Calu3 (cell line): Measurements from ENCODE around the gene TMEM97. TPM values are rescaled to one million over a fixed set of nuclear protein-coding genes. Genes with fewer than 3 reads are reported as not detected.
"Not testable (repeated sequence)": the region's sequence is repeated elsewhere in the genome, so short reads cannot be mapped to it uniquely, and the experiment has no call there.

Experiments
- BruUV-seq: library from RNA; stranded (reverse); fragments of 400-500 nt; replicated peaks from 2 replicates; lab custom pipeline; 2021; lab: Mats Ljungman, UMichigan
- CTCF ChIA-PET: fragments of 300-600 bp; sonication (Branson Sonifier 250); formaldehyde crosslinking; loops from one replicate; lab custom pipeline; 2022; ENCODE audit warnings: antibody characterized with exemption; lab: Charles Lee
- DNase-seq: peaks from one replicate; pipeline ENCODE4 v3.0.0; 2022
- H3K27ac Mint-ChIP-seq: one replicate; pipeline ENCODE4 v1.8.0; 2022; ENCODE audit warnings: mixed read lengths; ENCODE audit not compliant: unreplicated experiment
- H3K27me3 Mint-ChIP-seq: one replicate; pipeline ENCODE4 v1.8.0; 2022; ENCODE audit warnings: mixed read lengths; ENCODE audit not compliant: unreplicated experiment
- H3K36me3 Mint-ChIP-seq: one replicate; pipeline ENCODE4 v1.8.0; 2022; ENCODE audit warnings: mild to moderate bottlenecking, moderate library complexity, mixed read lengths; ENCODE audit not compliant: insufficient read depth, unreplicated experiment
- H3K4me1 Mint-ChIP-seq: one replicate; pipeline ENCODE4 v1.8.0; 2022; ENCODE audit warnings: mild to moderate bottlenecking, low read depth, mixed read lengths; ENCODE audit not compliant: unreplicated experiment
- H3K4me3 Mint-ChIP-seq: one replicate; pipeline ENCODE4 v1.8.0; 2022; ENCODE audit warnings: mild to moderate bottlenecking, low read depth, moderate library complexity, mixed read lengths; ENCODE audit not compliant: unreplicated experiment
- H3K9me3 Mint-ChIP-seq: one replicate; pipeline ENCODE4 v1.8.0; 2022; ENCODE audit warnings: low read depth, mixed read lengths; ENCODE audit not compliant: unreplicated experiment
- intact Hi-C: fragments of 100-400 bp; cut with micrococcal nuclease; formaldehyde crosslinking; loops from one replicate; pipeline ENCODE4 v1.10.0; 2022; ENCODE audit not compliant: unreplicated experiment
- total RNA-seq: library from RNA; stranded (reverse); gene quantifications from 2 replicates; pipeline ENCODE4 v1.2.3, GENCODE V29; 2022
- TF ChIP-seq, protein P1 (sequence below): fragments of 200-600 bp; IDR thresholded peaks from one replicate; pipeline ENCODE4 v1.8.0; 2022; ENCODE audit warnings: antibody characterized with exemption; ENCODE audit not compliant: unreplicated experiment

The TMEM97 gene
- total RNA-seq, 1 experiment from 2014 or later, result 110 TPM

DNA sequence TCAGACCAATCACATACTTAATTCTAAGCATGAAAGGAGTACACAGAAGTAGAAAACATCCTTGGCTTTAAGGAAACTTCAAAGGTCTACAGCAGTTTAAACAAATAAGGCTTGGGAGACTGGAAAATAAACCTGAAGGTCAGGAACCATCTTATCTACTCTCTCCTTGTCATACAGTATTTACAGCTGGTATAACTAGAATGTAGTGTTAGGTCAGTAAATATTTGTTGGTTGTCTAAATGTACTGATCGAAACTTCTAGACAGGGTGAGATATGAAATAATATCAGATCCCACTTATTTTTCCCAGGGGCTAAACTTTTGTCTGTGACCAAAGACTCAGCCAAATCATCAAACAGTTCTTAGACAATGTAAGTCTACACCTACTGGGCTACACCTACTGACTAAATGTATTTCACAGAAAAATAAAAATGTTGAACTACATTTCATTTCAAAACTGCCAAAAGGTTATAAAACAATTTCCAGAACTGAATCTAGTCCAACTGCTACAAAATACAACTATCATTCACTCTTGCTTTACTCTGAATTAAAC lies 27.1 kb upstream of the TMEM97 start:
- Mint-ChIP-seq H3K9me3 (no peaks in the 10 kb centered on the region), H3K36me3 (no peaks in the 10 kb centered on the region), H3K4me1 (no peaks in the 10 kb centered on the region), H3K27me3 (no peaks in the 10 kb centered on the region), H3K27ac (no peak overlapping the region), H3K4me3 (no peak overlapping the region)
- BruUV-seq, result no TSS peak
- CTCF ChIA-PET, result no interaction called here
- intact Hi-C loops, result no loop called here
- DNase-seq, result no peak
- TF ChIP-seq, protein P1, sequence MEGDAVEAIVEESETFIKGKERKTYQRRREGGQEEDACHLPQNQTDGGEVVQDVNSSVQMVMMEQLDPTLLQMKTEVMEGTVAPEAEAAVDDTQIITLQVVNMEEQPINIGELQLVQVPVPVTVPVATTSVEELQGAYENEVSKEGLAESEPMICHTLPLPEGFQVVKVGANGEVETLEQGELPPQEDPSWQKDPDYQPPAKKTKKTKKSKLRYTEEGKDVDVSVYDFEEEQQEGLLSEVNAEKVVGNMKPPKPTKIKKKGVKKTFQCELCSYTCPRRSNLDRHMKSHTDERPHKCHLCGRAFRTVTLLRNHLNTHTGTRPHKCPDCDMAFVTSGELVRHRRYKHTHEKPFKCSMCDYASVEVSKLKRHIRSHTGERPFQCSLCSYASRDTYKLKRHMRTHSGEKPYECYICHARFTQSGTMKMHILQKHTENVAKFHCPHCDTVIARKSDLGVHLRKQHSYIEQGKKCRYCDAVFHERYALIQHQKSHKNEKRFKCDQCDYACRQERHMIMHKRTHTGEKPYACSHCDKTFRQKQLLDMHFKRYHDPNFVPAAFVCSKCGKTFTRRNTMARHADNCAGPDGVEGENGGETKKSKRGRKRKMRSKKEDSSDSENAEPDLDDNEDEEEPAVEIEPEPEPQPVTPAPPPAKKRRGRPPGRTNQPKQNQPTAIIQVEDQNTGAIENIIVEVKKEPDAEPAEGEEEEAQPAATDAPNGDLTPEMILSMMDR, result no peak

DNA sequence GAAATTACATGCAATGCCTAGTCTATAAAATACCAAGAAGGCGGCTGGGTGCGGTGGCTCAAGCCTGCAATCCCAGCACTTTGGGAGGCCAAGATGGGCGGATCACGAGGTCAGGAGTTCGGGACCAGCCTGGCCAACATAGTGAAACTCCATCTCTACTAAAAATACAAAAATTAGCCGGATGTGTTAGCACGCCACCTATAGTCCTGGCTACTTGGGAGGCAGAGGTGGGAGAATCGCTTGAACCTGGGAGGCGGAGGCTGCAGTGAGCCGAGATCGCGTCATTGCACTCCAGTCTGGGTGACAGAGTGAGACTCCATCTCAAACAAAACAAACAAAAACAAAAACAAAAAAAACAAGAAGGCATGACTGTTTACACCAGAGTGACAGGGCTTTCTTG lies 26.1 kb upstream of the TMEM97 start:
- BruUV-seq, H3K9me3 Mint-ChIP-seq, H3K27ac Mint-ChIP-seq, CTCF ChIA-PET, H3K36me3 Mint-ChIP-seq, intact Hi-C loops, H3K4me3 Mint-ChIP-seq, DNase-seq, H3K27me3 Mint-ChIP-seq, H3K4me1 Mint-ChIP-seq: not testable (repeated sequence)

DNA sequence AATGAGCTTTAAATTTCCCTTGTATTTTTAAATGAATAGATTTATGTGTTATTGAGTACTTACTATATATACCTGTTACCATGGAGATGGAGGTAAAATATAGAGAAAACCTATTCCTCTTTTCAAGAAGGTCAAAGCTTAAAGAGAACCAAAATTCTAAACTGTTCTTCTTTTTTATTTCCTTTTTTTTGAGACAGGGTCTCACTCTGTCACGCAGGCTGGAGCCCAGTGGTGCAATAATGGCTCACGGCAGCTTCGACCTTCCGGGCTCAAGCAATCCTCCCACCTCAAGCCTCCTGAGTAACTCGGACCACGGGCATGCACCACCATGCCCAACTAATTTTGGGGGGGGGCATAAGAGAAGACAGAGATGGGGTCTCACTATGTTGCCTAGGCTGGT lies 25.0 kb upstream of the TMEM97 start:
- H3K36me3 Mint-ChIP-seq, result no peaks in the 10 kb centered on the region
- no peaks in the 10 kb centered on the region for H3K4me1 Mint-ChIP-seq
- intact Hi-C loops, result no loop called here
- BruUV-seq, result no TSS peak
- H3K27ac Mint-ChIP-seq, result no peak overlapping the region
- TF ChIP-seq, protein P1, result no peak
- no peaks in the 10 kb centered on the region for H3K9me3 Mint-ChIP-seq
- H3K27me3 Mint-ChIP-seq, result no peaks in the 10 kb centered on the region
- no peak for DNase-seq
- H3K4me3 Mint-ChIP-seq, result no peak overlapping the region
- CTCF ChIA-PET, result no interaction called here

DNA sequence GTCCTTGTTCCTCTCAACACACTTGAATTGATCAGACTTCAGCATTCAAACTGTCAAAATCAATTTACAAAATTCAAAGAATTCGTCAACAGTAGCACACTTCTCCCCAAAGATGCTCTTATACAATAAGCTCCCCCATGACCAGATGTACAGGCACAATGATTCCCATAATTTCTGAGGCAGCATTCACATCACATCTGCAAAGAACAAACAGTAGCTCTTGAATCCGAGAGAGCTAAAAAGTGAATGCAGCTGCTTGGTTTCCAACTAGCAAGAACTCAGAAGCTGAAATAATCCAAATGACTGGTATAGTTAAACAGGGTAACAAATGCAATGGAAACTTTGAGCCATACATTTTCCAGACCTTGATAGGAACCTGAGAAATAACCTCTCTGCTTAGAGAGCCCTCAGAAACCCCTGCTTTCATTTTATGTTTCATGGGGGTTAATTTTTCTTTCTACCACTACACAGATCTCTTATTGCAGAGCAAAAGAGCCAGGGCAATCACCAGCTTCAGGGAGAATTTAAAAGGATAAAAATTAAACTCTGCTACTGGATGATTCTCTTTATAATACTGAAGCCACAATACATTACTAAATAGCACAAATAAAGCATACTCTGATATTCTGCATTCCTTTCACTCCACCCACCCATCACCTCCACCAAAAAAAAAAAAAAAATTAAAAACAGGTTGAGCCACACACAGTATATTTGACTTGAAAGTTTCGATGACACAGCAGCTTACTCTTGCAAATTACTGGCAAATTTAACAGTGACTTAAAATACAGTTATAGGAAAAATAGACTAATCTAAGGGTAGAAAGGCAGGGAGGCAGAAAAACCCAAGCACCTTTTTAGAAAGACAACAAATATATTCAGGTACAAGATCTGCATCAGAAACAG lies 23.1 kb upstream of the TMEM97 start:
- no TSS peak for BruUV-seq
- no peak for DNase-seq
- no peaks in the 10 kb centered on the region for H3K27me3 Mint-ChIP-seq
- H3K9me3 Mint-ChIP-seq, result no peaks in the 10 kb centered on the region
- H3K4me3 Mint-ChIP-seq, result no peak overlapping the region
- intact Hi-C loops, result no loop called here
- H3K4me1 Mint-ChIP-seq, result no peaks in the 10 kb centered on the region
- no peaks in the 10 kb centered on the region for H3K36me3 Mint-ChIP-seq
- TF ChIP-seq, protein P1, result no peak
- CTCF ChIA-PET, result interaction anchor here (0.6 to 0.7 kb wide), 2 partner anchors 28 to 154 kb away, joined by 4 read pairs; no protein-coding TSS in a partner anchor
- H3K27ac Mint-ChIP-seq, result no peak overlapping the region

DNA sequence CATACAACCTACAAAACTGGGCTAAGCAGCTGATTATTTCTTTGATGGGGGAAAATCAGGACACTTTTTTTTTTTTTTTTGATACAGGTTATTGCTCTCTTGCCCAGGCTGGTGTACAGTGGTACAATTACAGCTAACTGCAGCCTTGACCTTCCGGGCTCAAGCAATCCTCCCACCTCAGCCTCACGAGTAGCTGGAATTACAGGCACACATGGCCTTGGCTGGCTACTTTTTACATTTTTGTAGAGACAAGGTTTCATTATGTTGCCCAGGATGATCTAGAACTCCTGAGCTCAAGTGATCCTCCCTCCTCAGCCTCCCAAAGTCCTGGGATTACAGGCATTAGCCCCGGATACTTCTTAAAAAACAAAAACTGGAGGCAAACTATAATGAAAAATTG lies 20.6 kb upstream of the TMEM97 start:
- intact Hi-C loops, result no loop called here
- H3K9me3 Mint-ChIP-seq, result no peaks in the 10 kb centered on the region
- TF ChIP-seq, protein P1, result no peak
- H3K4me1 Mint-ChIP-seq, result no peaks in the 10 kb centered on the region
- no peak for DNase-seq
- CTCF ChIA-PET, result interaction anchor here (0.6 to 0.7 kb wide), 2 partner anchors 9 to 667 kb away, joined by 3 to 4 read pairs; no protein-coding TSS in a partner anchor
- H3K27me3 Mint-ChIP-seq, result no peaks in the 10 kb centered on the region
- H3K4me3 Mint-ChIP-seq, result no peak overlapping the region
- H3K27ac Mint-ChIP-seq, result no peak overlapping the region
- no peaks in the 10 kb centered on the region for H3K36me3 Mint-ChIP-seq
- no TSS peak for BruUV-seq
